Thoracic aorta (tissue), 2 donors: ENCODE measurements around the gene ZW10. TPM values are rescaled to one million over a fixed set of nuclear protein-coding genes. Genes with fewer than 3 reads are reported as not detected.
A peak's percentile ranks its signal among the peaks of the same experiment; 100 is the strongest.
"Not testable (repeated sequence)": the region's sequence is repeated elsewhere in the genome, so short reads cannot be mapped to it uniquely, and the experiment has no call there.

Source experiments
- ATAC-seq: fragments of 150-250 bp; one replicate; pipeline ENCODE4 v1.8.0; 2017; ENCODE audit warnings: low read depth; ENCODE audit not compliant: insufficient number of reproducible peaks, low FRiP score
- DNase-seq: peaks from one replicate; pipeline ENCODE4 v3.0.0-alpha.2; 2020; ENCODE audit warnings: low spot score
- H3K27ac ChIP-seq, 2 donors: fragments of 200-600 bp; sonication (generic); 1 replicate in 1 of 2; 2 replicates in 1 of 2; pipeline ENCODE4 v1.5.1; 2016; ENCODE audit warnings: mild to moderate bottlenecking in 2 of 2, moderate library complexity in 2 of 2
- H3K27me3 ChIP-seq: fragments of 200-600 bp; sonication (generic); replicated peaks from 2 replicates; pipeline ENCODE4 v1.6.0; 2016; ENCODE audit warnings: mild to moderate bottlenecking; ENCODE audit not compliant: insufficient read depth
- H3K36me3 ChIP-seq: fragments of 200-600 bp; sonication (generic); one replicate; pipeline ENCODE4 v1.5.1; 2016
- H3K4me1 ChIP-seq, 2 donors: fragments of 200-600 bp; sonication (generic); 1 replicate in 1 of 2; 2 replicates in 1 of 2; pipeline versions ENCODE4 v1.5.1 to v1.6.0; 2016; ENCODE audit warnings: low read depth in 2 of 2, mild to moderate bottlenecking in 1 of 2; ENCODE audit not compliant: control insufficient read depth in 1 of 2
- H3K4me3 ChIP-seq: fragments of 200-600 bp; sonication (generic); 2 replicates; pipeline ENCODE4 v1.5.1; 2016; ENCODE audit warnings: mild to moderate bottlenecking
- H3K9me3 ChIP-seq: fragments of 200-600 bp; sonication (generic); 2 replicates; pipeline ENCODE4 v1.5.1; 2016
- CTCF ChIP-seq: fragments of 200-600 bp; sonication (generic); IDR thresholded peaks from one replicate; pipeline ENCODE4 v1.5.1; 2019; ENCODE audit warnings: antibody characterized with exemption
- total RNA-seq, 2 donors: library from RNA; depleted of rRNA; stranded (reverse); fragments of >200 nt; gene quantifications; one replicate each; pipeline versions ENCODE4 v1.1.0 to v1.2.3, GENCODE V29; 2016

ZW10 gene
- total RNA-seq, 2 donors from 2014 or later: 5.3 to 18.7 TPM

GRCh38 chr11:113778111-113778910 is 4.8 kb upstream of the ZW10 start:
- no peaks in the 10 kb centered on the region for H3K36me3 ChIP-seq
- no peak for DNase-seq
- peak overlapping the region; percentile 42 to 59 for H3K27ac ChIP-seq
- TF ChIP-seq CTCF: no peak
- peak; percentile 52 for ATAC-seq
- peaks cover 7 to 14% of the 10 kb centered on the region in 2 donors for H3K4me1 ChIP-seq
- H3K9me3 ChIP-seq: no peaks in the 10 kb centered on the region
- no peaks in the 10 kb centered on the region for H3K27me3 ChIP-seq
- H3K4me3 ChIP-seq: peak overlapping the region; percentile 61

GRCh38 chr11:113774174-113774503 is 647 bp upstream of the ZW10 start:
- peak overlapping the region; percentile 82 for H3K4me3 ChIP-seq
- peak overlapping the region in 1 of 2 donors; percentile 59 for H3K27ac ChIP-seq
- H3K27me3 ChIP-seq: no peaks in the 10 kb centered on the region
- no peaks in the 10 kb centered on the region for H3K9me3 ChIP-seq
- H3K4me1 ChIP-seq: peaks cover 17 to 27% of the 10 kb centered on the region in 2 donors
- no peaks in the 10 kb centered on the region for H3K36me3 ChIP-seq
- DNase-seq: no peak
- no peak for TF ChIP-seq CTCF
- ATAC-seq: no peak

- TF ChIP-seq CTCF: no peak
- peak overlapping the region; percentile 59 to 74 for H3K27ac ChIP-seq
- H3K4me1 ChIP-seq: peaks cover 11 to 16% of the 10 kb centered on the region in 2 donors
- ATAC-seq (no peak), DNase-seq (no peak)
- no peaks in the 10 kb centered on the region for H3K9me3 ChIP-seq
- no peaks in the 10 kb centered on the region for H3K27me3 ChIP-seq
- H3K36me3 ChIP-seq: peaks cover 7% of the 10 kb centered on the region
- peak overlapping the region; percentile 82 for H3K4me3 ChIP-seq
Measured at GRCh38 chr11:113773092-113773415, 438 bp downstream of the ZW10 start.

GRCh38 chr11:113771964-113772363 is 1.5 kb downstream of the ZW10 start:
- ATAC-seq: no peak
- Histone ChIP-seq H3K4me1 (peaks cover 11 to 13% of the 10 kb centered on the region in 2 donors), H3K27ac (no peak overlapping the region), H3K27me3 (no peaks in the 10 kb centered on the region), H3K36me3 (peaks cover 7% of the 10 kb centered on the region), H3K4me3 (peak overlapping the region; percentile 82), H3K9me3 (no peaks in the 10 kb centered on the region)
- DNase-seq: no peak
- no peak for TF ChIP-seq CTCF

GRCh38 chr11:113764527-113765219 is 8.8 kb downstream of the ZW10 start:
- no peak for TF ChIP-seq CTCF
- no peak for DNase-seq
- Histone ChIP-seq H3K9me3 (no peaks in the 10 kb centered on the region), H3K4me1 (no peaks in the 10 kb centered on the region), H3K27me3 (no peaks in the 10 kb centered on the region), H3K27ac (no peak overlapping the region), H3K36me3 (peaks cover 16% of the 10 kb centered on the region), H3K4me3 (no peak overlapping the region)
- ATAC-seq: no peak

- H3K9me3 ChIP-seq, DNase-seq, H3K27me3 ChIP-seq, H3K4me1 ChIP-seq, H3K27ac ChIP-seq, ATAC-seq, H3K4me3 ChIP-seq: not testable (repeated sequence)
- peaks cover 20% of the 10 kb centered on the region for H3K36me3 ChIP-seq
Measured at GRCh38 chr11:113763040-113763439, 10.5 kb downstream of the ZW10 start.
